Cerebellar nuclear complex (tissue), 1 donor: ENCODE measurements around the gene DENND2D.

Experiments
- DNase-seq, 2 experiments: peaks; one replicate each; lab custom pipeline; 2025; lab: John Stamatoyannopoulos, UW

The DENND2D gene

DNA sequence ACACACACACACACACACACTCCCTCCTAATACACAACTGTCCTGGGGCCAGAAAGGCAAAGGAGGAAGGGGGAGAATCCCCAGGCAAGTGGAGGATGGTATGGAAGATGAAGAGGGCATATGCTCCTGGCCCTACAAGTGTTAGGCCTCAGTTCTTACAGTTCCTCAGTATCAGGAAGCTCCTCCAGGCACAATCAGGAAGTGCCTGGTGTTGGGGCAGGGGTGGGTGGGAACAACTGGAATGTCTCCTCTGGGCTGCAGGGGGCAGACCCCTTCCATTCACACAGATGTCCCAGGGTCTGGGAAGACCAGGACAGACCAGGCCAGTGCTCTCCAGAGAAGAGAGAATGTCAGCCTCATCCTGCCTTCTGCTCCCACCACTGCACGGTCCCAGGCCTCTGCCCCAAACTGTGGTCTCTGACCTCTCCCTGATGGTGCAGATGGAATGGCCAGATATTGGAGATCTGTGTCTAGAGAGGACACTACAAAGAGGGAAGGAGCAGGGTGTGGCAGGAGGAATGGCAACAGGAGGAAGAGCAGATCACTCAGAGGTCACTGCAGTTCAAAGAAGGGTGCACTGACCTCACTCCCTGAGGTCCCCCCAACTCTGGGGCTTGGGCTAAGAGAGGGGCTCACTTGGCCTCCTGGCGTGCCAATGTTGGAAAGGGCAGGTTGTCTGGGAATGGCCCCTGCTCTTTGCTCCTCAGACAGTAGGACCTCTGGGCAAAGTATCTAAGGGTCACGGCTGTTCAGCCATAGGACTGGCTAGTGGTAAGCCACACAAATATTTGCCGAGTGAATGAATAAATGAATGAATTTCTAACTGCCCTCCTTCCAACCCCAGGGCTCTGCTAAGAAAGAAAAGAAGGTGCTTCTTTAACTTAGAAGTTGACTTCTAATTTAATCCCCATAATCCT lies 2.5 kb upstream of the DENND2D start:
- no peak for DNase-seq

DNA sequence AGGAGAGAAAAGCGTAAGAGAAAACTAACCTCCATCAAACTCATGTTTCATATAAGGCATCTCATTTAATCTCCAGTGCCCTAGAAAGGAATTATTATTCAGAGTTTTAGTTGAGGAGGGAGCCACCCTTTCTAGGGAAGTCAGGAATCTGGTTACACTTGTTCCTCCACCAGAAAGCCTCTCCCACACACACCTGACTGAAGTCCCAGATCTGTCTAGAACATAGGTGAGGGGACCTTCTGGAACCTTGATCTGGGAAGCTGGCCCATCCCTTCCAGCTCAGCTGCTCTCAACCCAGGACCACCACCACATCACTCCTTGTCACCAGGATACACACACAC lies 1.9 kb upstream of the DENND2D start:
- DNase-seq = no peak

DNA sequence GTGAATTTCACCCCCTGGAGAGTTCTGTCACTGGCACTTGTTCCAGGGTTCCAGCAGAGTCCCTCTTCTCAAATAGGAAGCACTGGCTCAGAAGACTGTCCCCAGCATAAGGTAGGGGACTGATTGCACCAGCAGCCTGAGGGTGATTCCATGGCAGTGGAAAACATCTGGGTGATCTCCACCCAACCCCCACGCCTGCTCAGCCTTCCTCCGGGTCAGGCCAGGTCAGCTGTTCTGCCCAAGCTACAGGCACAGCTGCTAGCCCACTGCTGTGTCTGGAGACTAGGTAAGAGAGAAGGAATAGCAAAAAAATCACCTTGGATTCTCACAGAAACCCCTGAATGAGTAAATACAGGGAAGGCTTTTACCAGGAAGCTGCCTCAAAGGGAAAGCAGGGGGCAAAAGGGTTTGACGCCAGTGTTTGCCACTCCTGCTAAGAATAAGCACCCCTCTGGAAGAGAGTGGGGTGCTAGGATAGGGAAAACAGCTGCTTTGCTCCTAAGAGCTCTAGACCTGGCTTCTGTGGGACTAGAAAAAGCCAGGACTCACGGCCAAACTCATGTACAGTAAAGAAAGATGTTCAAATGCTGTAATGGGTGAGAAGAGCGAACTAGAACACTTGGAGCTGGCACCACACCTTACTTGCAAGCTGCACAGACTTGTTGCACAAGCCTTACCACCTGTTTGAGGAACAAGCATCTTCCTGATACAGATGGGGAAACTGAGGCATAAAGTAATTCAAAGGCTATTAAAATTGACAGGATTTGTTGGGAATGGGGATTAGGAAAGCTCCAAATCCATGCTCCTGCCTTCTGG lies 1.0 kb upstream of the DENND2D start:
- no peak for DNase-seq

DNA sequence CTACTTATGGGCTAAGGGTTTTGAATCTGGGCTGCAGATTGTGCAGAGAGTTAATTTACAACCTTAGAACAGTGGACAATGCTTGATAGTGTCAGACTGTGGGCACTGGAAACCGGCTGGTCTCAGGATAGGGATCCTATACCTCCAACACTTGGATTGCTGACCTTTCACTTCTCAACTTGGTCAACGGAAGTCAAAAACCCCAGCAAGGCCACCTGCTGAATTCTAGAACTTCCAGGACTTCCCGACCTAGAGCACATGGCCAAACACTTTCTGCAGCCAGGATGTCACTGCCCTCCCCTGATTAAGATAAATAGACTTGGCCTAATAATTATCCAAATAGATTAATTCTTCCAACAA lies 336 bp upstream of the DENND2D start:
- no peak for DNase-seq

DNA sequence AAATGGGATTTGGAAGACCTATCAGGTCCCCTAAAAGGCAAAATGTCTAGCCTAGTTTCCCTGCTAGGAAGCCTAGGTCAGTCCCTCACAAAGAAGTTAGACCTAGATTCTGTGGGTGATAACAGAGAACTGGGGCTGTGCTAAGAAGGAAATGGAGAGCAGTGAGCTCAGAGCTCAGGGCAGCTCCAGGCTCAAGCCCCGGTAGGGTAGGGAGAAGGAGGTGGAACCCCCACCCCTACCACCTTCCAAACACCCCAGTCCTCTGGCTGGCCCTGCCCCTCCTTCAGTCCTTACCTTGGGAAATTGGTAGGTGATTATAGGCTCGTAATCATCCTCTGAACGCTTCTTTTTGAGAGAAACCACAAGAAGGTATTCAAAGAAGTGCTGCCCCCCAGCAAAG lies 1.1 kb downstream of the DENND2D start:
- no peak for DNase-seq

DNA sequence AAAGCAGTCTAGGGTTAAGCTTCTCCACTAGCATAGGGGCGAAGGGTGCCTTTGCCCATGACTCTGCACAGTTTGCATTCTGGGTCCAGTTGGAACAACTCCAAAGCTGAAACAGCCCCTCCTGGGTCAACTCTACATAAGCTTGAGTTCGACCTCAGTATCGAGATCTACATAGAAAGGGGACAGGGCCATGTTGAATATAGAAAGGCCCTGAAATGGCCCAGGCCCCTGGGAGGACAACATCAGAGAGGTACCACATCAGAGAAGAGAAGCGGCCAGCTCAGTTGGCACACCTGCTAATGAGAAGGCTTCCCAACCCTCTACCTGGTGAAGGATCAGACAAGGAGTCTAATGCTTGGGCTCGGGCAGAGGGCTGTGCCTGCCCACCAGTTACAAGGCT lies 1.6 kb downstream of the DENND2D start:
- no peak for DNase-seq

DNA sequence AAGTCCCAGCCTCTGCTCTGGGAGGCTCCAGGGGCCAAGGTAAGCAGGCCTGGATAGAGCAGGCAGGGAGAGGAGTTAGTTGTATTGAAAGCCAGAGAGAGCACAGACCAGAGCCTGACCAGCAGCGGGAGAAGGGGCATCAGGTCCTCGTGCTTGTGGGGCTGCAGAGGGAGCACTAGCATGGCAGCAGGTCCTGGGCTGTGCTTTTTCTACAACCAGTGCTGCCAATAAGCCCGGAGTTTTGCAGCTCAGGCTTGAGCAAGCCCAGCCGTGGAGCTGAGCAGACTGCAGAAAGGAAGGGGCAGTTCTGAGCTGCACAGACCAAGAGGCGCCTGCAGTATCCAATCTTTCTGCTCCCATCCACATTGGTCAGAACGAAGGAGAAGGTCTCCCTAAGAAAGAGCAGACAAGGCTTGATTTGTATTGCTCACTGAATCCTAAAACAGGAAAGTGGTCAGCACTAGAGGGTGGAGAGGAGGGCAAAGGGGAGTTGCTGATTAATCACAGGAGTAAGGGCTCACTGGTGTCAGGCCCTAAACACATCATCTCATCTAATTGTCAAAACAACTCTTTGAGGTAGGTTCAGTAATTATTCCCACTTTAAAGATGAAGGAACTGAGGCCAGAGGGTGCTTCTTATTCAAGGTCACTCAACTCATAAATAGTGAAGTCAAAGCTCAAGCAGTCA lies 2.7 kb downstream of the DENND2D start:
- no peak for DNase-seq

DNA sequence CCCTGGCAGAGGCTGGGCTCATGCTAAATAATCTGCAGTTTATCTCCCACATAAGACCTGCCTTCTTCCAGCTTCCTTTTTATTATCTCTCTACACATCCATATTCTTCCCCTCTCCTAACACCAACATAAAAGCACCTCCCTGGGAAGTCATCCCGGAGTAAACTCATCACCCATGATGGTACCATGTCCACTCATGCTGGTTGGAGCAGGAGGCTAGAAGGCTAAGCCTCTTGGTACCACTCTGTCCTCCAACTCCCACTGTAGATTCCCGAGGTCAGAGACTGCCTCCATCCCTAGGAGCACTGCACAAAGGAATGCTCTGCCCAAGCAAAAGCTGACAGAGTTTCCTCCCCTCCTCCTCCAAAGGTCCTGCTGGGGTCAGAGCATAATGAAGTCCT lies 4.2 kb downstream of the DENND2D start:
- no peak for DNase-seq

DNA sequence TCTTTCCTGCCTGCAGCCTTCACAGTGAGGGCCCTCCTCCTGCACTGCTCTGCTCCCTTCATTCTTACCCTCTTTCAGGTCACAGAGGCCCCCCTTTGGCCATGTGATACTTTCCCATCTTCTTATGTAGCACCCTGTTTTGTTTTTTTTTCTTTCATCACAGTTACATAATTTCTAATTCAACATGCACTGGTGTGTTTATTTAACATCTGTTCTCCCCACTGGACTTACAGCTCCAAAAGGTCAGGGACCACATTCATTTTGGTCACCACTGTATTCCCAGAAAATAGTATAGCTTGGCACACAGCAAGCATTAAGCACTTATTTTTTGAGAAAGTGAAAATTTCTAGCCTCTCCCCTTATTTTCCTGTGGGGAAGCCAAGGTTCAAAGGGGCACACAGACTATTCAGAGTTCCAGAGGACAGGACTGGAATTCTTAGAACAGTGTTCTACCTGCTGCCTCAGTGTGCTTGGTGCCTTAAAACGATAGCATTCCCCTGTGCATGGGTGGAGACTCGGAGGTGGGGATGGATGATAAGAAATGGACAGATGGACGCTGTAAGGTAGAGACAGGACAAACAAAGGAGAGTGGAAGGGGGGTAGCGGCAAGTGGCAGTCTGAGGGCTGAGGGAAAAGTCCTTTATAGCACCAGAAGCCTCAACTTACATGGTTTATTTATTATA lies 5.3 kb downstream of the DENND2D start:
- no peak for DNase-seq

DNA sequence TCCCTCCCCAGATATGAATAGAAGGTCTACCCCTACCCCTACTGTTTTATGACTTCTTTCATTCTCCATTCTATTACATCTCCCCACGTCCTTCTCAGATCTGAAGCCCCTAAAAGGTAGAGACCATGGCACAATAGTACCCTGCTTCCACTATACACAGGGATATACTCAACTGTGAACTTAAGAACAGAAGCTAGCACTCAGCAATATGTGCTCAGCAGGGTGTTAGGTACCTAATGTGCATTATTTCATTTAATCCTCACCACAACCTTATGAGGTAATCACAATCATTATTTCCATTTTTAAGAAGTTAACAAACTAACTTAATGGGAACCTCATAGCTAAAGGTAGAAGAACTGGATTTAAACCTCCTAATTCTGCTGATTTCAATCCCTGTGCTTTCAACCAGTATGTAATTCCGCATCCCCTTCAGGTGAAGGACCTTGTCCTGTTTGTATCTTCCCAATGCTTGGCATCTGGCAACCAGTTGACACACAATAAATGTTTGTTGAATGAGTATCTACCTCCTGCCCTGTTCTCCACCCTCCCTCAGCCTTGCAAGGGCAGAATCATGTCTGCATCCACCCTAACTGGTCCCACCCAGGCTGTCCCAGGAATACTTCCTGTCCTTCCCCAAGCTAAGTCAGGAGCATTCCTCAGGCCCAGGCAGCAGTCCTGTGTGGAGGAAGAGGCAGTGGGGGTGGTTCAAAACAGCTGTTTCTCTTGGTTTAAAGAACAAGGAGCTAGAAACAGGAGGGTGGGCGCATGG lies 6.5 kb downstream of the DENND2D start:
- DNase-seq = no peak

DNA sequence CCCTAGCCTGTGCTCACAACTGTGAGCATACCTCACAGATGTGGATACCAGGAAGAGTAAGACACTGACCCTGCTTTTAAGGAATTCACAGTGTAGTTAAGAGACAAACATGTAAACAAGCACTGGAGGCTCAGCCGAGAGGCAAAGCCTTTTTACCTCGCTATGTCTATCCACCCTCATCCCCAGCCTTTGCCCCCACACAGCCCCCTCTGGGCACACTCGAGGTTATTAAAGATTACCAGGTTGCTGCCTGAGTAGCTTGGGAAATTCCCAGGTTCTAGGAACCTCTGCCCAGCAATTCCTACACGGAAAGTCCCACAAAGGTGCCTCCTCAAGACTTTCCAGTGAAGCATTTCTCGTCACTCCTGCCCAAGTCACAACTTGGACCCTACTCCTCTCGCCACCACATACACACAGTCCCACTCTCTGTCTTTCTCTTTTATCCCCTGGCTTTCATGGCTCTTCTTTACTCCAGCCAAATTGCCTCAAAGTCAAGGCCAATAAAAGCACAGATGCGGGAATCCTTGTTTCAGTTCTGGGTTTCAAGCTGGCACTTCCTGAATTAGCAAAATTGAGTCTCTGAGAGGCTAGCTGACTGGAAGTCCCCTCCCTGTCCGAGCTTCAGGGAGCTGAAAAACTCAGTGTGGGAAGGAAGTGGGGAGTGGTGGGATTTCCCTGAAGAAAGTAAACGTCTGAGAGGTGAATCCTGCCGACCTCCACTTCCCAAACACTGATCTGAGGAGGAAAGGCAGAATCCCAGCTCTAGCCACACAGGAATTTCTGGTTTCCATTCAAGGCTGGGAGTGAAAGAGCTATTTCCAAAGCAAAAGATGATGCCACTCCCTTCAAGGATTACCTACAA lies 7.6 kb downstream of the DENND2D start:
- DNase-seq = no peak

DNA sequence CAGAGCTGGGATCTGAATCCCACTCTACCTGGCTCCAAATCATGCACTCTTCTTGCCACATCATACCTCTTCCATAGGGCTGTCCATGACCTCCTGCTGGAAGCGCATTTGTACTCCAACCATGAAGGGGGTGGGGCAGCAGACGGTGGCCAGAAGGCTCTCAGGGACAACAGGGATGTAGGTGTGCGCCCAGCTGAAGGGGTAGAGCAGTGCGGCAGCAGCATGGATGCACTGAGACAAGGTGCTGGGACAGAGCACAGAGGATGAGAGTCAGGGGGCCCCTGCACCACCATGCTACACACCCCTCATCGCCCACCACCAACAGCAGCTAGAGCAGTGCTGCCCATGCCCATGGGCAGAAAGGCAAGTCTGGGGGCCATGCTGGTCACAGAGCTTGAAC lies 8.4 kb downstream of the DENND2D start:
- no peak for DNase-seq

DNA sequence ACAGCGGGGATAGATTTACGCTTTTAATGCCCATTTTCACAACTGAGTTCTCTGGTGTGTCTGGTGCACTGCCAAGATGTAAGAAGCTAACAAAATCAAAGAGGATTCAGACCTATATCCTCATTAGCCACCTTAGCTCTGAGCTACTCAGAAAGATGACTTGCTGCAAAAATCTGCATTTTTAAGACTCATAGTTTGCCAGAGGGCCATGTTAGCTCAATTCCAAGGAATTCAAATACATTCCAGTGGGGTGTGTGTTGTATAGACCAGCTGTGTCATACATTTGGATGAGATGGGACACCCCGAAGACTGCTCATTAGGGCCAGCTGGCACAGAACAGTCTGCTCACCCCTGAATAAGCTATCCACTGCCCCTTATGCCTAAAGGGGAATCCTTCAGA lies 8.9 kb downstream of the DENND2D start:
- DNase-seq = no peak

DNA sequence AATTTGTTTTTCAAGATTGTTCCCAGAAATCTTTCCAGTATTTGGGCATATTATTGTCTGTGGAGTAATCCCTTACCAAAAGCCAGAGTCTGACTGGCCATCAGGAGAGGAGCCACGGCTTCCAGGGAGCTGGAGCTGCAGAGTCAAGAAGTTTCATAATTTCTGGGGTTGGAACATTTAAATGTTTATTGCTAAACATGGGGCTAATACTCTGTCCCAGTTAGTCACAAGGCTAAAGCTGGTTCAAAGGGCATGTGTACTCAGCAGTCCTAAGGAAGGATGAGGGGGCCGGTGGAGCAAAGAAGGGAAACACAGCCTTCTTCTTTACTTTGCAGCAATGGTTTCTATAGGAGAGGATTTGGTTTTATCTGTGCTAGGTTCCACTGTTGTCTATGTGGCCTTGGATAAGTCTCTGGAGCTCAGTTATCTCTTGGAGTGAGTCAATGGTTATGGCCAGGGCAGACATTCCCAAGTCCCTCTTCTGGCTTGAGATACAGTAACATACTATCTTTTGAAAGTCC lies 9.5 kb downstream of the DENND2D start:
- DNase-seq = no peak

DNA sequence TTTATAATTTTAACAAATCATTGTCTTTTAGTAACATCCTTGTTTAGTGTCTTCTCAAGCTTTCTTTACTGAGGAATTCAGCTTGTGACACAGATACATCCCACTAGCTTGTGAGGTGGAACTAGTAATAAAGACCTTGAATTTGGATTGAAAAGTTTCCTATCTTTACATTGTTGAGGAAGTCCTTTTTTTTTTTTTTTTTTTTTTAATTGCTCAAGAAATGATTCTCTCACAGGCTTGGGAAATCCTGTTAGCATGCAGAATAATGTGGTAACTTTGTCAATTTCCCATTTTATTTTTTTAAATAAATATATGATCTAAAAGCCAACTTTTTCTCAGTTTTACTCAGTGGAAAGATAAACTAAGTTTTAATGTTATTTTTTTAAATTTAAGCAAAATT lies 15.8 kb downstream of the DENND2D start:
- no peak for DNase-seq

DNA sequence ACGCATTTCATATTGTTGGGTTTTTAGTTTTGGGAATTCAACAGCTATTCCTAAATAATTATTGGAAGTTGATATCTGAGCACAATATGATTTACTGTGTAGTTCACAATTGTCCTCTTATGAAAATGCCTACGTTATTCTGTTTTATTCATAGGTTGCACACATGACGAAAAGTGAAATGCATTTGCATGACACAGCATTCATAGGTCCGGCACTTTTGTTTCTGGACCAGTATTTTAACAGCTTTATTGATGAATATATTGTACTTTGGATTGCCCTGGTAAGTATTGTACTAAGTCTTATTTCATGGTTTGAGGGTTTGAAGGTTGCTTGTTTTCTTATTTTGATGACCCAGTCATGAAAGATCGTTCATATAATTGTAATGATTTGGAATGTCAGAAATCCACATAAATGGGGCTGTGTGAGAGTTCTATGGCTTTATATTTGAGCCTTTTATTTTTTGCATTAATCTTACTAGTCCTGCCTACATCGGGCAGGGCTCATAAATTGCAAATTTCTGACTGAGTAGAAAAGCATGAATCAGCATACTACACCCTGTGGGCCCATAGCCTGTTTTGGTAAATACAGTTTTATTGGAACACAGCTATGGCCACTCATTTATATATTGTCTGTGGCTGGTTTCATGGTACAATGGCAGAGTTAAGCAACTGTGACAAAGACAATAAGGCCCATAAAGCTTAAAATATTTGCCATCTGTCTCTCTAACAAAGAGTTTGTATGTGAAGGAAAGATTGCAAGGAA lies 17.0 kb downstream of the DENND2D start:
- no peak for DNase-seq

DNA sequence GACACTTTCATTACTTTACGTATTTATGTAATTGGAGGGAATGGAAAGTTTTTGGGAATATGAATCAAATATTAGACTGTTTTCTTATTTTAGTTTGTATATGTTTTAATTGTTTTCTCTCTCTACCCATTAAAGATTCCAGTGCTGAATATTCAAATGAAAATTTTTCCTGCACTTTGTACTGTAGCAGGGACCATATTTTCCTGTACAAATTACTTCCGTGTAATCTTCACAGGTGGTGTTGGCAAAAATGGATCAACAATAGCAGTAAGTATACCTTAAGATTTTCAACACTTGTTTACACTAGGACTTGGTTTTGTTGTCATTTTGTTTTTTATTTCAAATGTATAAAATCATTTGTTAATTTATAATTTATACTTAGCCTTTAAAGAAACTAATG lies 18.4 kb downstream of the DENND2D start:
- no peak for DNase-seq

DNA sequence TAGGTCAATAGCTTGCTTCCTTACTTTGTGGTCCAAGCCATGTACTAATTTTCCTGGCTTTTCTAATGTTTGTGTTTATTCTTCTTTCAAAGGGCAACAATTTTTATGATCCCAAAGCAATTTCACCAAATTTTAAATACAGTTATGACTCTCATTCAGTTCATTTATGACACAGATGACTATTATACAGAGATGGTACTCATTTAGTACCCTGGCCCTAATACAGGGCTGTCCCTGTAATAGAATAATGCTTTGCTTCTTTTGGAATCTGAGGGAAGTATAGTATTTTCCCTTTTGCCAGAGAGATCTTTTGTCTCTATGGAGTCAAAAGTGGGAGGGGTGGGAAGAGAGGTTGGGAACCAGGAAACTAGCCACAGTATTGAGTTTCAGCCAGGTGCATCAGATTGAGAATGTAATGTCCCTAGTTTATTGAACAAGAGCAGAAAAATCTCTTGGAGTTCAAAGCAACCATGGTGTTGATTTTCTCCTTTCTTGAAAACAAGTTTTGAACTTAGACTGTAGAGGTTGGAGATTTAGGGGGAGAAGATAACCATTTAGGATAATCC lies 20.4 kb downstream of the DENND2D start:
- DNase-seq = no peak

DNA sequence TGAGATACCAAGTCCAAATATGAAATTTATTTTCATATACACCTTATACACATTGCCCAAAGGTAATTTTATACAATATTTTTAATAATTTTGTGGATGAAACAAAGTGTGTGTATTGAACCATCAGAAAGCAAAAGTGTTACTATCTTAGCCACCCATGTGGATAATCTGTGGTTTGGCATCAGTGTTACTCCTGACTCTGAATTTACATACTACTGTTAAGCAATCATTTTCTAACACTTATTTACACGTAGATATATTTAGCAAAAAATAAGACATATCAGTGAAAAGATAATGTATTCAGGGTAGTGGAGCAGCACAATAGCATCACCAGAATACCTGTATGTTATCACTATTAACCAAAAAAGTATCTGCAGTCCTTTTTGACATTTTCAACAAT lies 23.8 kb downstream of the DENND2D start:
- DNase-seq = no peak
